ENCODE measurements around the gene TRAK1.

The TRAK1 gene

GRCh38 chr3:42198709-42199108 is 107.6 kb downstream of the TRAK1 start:
- DNase-seq (ENCODE audit: low read depth in 2 of 2, low spot score in 1 of 2), result no peak

GRCh38 chr3:42202217-42202865 is 111.2 kb downstream of the TRAK1 start:
- DNase-seq (ENCODE audit: low read depth in 2 of 2, low spot score in 1 of 2), result no peak

DNA sequence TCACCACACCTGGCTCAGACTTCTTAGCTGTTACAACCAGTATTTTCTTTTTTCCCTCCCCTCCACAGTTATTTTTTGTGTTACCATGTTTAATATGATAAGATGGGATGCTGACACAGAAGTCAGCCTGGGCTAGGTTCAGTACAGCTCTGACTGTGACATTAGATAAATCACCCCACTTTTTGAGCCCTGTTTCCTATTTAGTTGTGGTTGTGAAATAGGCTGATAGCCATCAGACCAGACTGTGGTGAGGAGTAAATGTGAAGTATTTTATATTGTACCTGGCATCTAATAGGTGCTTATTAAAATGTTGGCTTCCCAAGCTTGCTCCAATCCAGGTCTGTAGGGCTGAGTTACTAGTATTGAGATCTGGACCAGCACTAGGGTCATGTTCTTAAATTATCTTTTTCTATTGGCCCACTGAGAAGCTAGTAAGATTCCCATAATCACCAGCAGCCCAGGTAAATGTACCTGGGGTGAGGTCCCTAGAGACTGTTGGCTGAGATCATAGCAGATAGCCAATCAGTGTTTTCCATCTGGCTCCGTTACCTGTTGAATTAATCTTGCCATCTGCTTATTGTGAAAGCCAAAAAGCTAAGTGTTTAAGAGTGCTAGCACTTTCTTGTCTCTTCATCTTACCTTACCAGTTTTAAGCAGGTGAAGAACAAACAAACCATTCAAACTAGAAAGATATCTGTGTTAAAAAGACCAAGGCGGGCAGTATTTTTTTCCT is 113.9 kb downstream of the TRAK1 start:
- no peak for DNase-seq (ENCODE audit: low read depth in 2 of 2, low spot score in 1 of 2)

- DNase-seq (ENCODE audit: low read depth in 2 of 2, low spot score in 1 of 2), result no peak
These were observed 114.8 kb downstream of the TRAK1 start for GRCh38 chr3:42205800-42206514.

GRCh38 chr3:42209917-42210316 is 118.8 kb downstream of the TRAK1 start:
- DNase-seq (ENCODE audit: low read depth in 2 of 2, low spot score in 1 of 2), result no peak

DNA sequence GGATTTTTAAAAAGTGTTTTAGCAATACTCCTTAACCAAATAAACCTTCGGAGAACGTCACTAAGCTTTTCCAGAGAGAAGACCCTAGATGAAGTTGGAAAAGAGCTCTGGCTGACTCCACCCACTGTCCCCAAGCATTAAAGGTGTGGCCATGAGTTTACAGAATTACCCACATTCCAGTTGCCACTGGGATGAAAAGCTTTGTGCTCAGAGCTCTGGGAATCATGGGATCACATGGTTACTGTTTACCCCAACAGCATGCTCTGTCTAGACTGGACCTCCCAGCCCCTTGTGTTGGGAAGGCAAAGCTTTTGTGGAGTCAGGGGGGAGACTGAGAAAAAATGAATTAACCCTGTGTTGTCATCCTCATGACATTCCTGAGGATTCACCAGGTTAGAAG is 119.6 kb downstream of the TRAK1 start:
- DNase-seq (ENCODE audit: low read depth in 2 of 2, low spot score in 1 of 2), result no peak

DNA sequence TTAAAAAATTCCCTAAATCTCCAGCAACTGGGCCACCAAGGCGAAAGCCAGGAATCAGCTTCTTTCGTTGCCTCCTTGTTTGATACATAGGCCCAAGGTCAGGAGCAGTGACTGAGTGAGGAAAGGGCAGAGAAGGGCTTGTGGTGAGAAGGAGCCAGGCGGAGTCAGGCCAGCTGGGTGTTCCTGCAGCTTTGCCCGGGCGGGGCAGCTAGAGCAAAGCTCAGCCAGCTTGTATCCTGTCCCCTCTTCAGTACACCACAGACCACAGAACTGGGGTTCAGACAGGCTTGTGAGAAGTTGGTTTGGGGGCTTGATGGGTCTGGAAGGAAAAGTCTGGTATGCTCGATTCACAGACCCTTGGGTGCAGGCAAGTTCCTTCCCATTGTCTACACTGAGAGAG is 122.3 kb downstream of the TRAK1 start:
- DNase-seq (ENCODE audit: low read depth in 2 of 2, low spot score in 1 of 2), result no peak

- DNase-seq (ENCODE audit: low read depth in 2 of 2, low spot score in 1 of 2), result no peak
These were observed 122.9 kb downstream of the TRAK1 start for GRCh38 chr3:42214064-42214463.

DNA sequence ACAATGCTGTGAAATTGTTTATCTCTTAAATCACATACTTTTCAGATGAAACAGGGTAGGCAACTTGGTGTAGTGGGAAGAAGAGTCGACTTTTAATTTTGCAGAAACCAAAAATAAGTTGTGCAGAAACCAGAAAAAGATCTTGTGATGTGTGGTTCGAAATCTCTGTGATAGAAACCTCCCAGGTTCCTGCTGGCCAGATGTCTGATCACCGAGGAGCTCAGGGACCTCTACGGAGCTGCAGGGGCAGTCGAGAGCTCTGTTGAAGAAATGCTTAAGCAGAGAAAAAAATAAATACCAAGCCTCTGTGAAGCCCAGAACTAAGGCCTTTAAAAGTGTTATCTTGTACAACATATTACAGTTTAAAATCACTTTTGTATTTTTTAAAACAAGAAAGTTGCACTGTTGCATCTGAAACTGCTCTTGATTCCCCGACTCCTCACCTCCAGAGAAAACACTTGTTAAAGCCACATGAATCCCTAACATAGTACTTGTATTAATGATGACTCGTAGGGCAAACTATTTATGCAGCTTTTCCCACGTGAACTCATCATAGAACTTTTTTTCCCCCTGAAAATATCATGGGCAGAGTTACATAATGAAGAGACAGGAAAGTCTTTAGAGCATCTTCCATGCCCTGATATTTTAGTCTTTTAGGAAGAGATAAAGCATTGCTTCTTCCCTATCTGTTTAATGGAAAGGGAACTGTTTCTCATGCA is 123.6 kb downstream of the TRAK1 start:
- DNase-seq (ENCODE audit: low read depth in 2 of 2, low spot score in 1 of 2), result no peak

- no peak for DNase-seq (ENCODE audit: low read depth in 2 of 2, low spot score in 1 of 2)
These were observed 125.1 kb downstream of the TRAK1 start for GRCh38 chr3:42216302-42216701.

- no peak for DNase-seq (ENCODE audit: low read depth in 2 of 2, low spot score in 1 of 2)
These were observed 125.8 kb downstream of the TRAK1 start for GRCh38 chr3:42216931-42217333.

DNA sequence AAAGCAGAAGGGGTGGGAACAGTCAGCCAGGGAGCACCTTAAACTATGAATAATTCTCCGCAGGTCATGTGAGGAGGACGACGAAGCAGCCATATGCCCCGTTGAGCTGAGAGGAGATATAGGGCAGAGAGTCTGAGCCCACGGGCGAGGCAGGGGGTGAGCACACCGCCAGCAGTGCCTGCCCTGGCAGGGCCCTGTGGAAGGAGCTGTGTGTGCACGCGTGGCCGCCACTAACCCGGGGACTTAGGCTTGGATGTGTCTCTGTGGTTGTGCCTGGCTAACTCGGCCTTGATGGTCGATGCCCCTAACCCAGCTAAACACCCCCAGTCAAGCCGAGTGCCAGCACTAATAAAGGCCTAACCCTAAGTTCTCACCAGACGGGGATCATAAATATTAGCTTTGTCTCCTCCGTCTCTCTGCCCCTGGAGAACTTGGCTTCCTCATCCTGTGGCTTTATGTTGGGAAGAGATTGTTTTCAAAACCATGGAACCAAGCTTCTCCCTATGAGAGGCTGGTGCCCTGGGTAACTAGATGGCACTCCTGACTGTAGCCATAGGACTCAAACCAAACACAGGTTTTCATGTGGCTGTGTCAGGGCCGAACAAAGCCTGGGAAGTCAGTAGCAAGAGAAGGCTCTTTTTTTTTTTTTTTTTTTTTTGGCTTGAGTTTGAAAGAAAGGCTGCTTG is 129.4 kb downstream of the TRAK1 start:
- no peak for DNase-seq (ENCODE audit: low read depth in 2 of 2, low spot score in 1 of 2)

DNA sequence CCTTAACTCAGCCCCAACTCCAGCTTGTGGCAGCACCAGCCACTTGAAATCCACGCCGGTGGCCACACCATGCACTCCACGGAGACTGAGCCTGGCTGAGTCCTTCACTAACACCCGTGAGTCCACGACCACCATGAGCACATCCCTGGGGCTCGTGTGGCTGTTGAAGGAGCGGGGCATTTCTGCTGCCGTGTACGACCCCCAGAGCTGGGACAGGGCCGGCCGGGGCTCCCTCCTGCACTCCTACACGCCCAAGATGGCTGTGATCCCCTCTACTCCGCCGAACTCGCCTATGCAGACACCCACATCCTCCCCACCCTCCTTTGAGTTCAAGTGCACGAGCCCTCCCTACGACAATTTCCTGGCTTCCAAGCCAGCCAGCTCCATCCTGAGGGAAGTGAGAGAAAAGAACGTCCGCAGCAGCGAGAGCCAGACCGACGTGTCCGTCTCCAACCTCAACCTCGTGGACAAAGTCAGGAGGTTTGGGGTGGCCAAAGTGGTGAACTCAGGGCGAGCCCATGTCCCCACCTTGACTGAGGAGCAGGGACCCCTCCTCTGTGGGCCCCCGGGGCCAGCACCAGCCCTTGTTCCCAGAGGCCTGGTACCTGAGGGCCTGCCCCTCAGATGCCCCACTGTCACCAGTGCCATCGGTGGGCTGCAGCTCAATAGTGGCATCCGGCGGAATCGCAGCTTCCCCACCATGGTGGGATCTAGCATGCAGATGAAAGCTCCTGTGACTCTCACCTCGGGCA is 132.0 kb downstream of the TRAK1 start:
- DNase-seq (ENCODE audit: low read depth in 2 of 2, low spot score in 1 of 2), result no peak

DNA sequence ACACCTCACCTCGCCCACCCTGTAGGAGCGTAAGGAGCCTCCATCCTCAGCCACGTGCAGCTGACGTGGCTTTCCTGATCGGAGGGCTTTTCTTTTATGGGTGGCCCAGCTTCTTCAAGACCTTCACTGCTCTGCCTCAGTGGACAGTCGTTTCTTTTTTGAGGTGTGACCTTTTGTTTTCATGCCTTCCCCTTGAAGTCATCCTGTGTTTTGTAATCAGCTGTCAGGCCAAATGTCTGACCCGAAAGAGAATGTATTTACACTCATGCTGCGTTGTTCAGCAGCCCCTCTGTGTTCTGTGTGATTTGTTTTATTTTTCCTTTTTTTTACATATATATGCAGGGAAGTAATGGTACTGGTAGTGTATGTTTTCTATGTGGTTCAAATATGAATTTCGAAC is 133.0 kb downstream of the TRAK1 start:
- DNase-seq (ENCODE audit: low read depth in 2 of 2, low spot score in 1 of 2), result no peak

DNA sequence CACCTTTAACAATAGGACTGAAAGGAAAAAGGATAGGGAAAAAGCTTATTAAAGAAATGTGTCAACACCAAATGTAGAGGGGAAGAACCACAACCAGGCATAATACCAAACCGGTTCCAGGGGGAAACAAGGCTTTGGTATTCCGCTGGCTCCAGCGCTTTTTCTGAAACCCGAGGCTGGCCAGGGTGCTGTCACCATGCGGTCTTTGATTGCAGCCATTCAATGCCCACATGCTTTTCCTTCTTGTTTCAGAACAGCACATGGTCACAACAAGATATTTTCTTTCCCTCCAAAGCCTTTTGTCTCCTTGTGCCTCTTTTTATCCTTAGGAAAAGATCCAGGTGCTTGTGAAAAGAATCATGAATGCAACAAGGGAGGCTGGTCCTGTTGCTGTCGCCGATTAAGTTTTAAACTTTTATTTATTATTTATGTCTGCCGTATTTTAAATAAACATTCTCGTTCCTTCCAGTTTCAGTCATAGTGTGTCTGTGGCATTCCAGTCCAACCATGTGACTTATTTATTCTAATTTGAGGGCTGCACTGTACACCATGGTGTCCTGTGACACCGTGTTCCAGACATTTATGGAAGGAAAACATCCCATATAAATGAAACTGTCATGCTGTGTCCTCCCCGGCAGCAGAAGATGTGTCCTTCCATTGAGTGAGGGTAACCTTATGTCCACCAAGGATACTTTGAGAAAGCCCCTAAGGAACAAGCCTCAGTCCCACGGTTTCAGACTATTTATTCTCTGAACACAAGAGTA is 133.7 kb downstream of the TRAK1 start:
- no peak for DNase-seq (ENCODE audit: low read depth in 2 of 2, low spot score in 1 of 2)

DNA sequence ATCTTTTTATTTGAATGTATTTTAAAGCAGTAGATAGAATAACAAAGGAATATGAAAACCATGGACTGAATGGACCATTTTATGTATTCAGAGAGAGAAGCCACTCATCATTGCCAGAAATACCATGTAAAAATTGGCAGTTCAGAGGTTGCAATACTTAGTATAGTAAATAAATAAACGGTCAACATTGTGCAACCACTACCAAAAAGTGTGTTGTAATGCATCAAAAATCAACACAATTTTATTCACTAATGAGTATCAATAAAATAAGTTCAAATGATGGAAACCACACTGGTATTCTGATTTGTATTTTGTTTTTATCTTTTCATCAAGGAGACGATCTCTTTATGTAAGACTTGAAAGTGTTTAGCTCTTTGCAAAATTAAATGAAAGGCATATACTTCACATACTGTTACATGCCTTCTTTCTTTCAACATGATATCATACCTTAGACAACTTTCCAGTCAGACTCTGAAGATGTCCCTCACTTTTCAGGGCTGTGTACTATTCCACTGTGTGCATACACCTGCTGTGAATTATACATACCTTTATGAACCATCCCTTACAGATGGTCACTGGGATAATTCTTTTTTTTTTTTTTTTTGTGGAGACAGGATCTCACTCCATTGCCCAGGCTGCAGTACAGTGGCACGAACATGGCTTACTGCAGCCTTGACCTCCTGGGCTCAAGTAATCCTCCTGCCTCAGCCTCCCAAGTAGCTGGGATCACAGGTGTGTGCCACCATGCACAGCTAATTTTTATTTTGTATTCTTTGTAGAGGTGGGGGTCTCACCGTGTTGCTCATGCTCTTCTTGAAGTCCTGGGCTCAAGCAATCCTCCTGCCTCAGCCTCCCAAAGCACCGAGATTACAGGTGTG is 134.6 kb downstream of the TRAK1 start:
- no peak for DNase-seq (ENCODE audit: low read depth in 2 of 2, low spot score in 1 of 2)

- no peak for DNase-seq (ENCODE audit: low read depth in 2 of 2, low spot score in 1 of 2)
These were observed 135.6 kb downstream of the TRAK1 start for GRCh38 chr3:42226470-42227425.

DNA sequence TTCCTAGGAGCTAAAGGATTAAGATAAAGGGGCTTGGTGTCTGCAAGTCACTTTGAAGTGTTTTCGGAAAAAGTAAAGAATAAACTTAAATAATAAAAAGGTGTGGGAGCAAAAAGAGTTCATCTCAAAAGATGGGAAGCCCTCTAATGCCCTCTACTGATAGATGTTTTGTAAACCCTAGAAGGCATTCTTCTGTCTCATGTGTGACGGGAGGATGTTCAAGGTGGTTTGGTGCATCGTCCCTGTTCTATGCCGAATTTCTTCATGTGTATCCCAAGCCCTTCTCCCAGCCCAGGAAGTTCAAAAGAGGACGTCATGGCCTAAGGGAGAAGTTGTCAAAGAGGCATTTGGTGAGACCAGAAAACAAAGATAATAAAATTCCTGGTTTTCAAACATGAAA is 137.6 kb downstream of the TRAK1 start:
- no peak for DNase-seq (ENCODE audit: low read depth in 2 of 2, low spot score in 1 of 2)
